Measurements from ENCODE around the gene NCOA3.
"Not testable (repeated sequence)": the region's sequence is repeated elsewhere in the genome, so short reads cannot be mapped to it uniquely, and the experiment has no call there.

NCOA3 gene

DNA sequence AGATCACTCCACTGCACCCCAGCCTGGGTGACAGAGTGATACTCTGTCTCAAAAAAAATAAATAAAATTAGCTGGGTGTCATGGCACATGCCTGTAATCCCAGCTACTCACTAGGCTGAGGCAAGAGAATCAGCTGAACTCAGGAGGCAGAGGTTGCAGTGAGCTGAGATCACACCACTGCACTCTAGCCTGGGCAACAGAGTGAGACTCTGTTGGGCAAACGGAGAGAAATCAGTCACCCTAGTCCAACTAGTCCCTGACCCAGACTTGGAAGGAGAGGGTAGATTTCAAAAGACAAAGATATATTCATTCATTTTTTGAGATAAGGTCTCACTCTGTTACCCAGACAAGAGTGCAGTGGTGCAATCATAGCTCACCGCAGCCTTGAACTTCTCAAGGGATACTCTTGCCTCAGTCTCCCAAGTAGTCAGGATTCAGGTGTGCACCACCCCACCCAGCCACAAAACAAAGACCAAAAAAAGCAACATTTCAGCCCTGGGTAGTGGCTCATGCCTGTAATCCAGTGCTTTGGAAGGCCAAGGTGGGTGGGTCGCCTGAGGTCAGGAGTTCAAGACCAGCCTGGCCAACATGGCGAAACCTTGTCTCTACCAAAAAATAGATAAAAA lies 26.2 kb upstream of the NCOA3 start:
- DNase-seq, result no peak

DNA sequence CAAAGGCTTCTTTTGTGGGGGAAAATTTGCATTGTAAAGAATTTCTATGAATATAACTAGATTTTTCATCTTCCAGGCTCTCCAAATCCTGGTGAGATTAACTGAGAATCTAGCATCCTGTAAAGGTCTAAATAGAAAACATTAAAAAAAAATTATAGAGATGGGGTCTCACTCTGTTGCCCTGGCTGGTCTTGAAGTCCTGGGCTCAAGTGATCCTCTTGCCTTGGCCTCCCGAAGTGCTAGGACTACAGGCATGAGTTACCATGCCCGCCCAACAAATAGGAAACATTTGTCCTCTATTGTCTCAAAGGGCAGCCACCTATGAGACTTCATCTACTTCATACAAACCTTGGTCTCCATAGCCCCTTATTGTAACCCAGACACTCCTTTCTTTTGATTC lies 25.2 kb upstream of the NCOA3 start:
- DNase-seq, result no peak

DNA sequence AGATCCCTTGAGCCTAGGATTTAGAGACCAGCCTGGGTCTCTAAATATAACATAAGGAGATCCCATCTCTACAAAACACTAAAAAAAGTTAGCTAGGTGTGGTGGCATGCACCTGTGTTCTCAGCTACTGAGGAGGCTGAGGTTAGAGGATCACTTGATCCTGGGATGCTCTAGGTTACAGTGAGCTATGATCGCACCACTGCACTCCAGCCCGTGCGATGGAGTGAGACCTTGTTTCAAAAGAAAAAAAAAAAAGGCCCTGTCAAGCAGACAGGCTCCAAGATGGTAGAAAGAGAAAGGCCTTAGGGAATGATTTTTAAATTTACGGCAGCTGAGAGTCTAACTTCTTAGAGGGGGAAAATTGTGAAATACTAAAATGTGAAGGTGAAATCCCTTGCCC lies 22.6 kb upstream of the NCOA3 start:
- no peak for DNase-seq

DNA sequence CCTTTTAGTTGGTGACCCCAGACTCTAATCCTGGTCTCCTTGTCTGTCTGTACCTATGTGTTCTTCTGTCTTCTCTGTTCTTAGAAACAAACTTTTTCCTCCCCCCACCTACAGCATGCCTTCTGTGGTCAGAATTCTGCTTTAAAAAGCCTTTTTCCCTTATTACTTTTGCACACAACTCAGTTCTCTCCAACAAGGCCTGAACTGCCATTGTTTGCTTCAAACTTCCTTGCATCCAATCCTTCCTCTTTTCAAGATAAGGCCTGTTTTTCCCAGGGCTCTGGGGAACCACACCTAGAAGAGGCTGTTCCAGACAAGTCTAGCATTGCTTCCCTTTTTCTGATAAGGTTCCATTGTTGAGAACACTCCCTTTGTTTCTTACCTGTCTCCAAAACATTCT lies 22.2 kb upstream of the NCOA3 start:
- no peak for DNase-seq

DNA sequence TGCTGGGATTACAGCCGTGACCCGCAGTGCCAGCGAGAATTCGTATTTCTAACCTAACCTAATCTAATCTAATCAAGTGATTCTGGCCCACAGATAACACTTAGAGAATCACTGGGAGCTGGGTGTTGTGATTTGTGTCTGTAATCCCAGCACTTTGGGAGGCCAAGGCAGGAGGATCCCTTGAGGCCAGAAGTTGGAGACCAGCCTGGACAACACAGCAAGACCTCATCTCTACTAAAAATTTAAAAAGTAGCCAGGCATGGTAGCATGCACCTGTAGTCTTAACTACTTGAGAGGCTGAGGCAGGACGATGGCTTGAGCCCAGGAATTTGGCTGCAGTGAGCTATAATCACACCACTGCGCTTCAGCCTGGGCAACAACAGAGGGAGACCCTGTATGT lies 21.4 kb upstream of the NCOA3 start:
- no peak for DNase-seq

DNA sequence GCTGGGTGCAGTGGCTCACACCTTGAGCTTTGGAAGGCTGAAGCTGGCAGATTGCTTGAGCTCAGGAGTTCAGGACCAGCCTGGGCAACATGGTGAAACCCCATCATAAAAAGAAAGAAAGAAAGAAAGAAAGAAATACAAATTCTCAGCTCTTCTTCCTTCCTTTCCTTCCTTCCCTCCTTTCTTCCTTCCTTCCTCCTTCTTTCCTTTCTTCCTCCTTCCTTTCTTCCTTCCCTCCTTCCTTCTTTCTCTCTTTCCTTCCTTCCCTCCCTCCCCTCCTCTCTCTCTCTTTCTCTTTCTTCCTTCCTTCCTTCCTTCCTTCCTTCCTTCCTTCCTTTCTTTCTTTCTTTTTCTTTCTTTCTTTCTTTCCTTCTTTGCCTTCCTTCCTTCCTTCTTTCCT lies 21.0 kb upstream of the NCOA3 start:
- no peak for DNase-seq

DNA sequence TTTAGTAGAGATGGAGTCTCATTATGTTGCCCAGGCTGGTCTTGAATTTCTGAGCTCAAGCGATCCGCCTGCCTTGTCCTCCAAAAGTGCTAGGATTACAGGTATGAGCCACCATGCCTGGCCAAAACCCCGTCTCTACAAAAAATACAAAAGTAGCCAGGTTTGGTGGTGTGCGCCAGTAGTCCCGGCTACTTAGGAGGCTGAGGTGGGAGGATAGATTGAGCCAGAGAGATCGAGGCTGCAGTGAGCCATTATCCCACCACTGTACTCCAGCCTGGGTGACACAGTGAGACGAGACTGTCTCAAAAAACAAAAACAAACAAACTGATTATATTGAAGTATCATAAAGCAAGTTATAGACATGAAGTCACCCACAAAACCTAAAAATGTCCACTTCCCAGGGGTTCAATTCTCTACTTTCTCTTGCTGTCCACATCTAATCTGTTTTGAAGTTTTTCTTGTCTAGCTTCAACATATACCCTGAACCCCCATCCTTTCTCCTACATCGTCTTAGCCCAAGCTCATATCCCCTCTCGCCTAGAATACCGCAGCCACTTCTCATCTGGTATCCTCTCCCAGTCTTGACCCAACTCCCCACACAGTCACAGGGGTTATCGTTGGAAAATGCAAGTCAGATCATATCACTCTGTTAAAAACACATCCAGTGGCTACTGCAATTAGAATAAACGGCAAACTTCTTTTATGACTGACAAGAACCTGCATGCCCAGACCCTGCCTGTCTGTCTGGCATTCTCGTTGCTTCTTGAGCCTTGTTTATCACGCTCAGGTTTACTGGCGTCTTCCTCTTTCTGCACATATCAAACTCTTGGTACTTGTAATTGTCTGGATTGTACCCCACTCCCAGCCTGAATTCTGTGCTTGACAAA lies 20.1 kb upstream of the NCOA3 start:
- DNase-seq, result no peak

DNA sequence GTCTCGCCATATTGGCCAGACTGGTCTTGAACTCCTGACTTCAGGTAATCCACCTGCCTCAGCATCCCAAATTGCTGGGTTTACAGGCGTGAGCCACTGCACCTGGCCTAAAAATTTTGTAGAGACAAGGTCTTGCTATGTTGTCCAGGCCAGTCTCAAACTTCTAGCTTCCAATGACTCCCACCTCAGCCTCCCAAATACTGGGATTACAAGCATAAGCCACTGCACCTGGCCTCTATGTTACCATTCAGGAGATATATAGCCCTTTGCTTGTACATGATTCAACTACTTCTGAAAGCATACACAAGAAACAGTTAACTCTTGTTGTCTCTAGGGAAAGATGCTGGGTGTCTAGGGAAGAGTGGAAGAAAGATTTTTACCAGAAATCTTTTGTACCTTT lies 19.0 kb upstream of the NCOA3 start:
- no peak for DNase-seq

DNA sequence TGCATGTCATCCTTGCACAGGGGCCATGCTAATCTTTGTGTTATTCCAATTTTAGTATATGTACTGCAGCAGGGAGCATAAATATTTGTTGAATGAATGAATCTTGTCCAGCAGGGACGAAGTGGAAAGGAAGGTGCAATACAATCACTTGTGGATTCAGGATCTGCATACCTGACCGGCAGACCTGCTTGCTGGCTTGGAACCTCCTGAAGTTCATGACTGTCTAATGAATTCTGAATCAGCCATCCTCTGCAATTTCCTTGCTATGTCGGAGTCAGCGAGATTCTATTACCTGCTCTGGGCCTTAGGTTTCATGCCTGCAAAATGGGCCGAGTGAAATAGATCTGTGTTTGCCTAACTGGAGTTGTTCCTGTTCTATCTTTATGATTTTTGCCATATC lies 17.4 kb upstream of the NCOA3 start:
- DNase-seq, result no peak

DNA sequence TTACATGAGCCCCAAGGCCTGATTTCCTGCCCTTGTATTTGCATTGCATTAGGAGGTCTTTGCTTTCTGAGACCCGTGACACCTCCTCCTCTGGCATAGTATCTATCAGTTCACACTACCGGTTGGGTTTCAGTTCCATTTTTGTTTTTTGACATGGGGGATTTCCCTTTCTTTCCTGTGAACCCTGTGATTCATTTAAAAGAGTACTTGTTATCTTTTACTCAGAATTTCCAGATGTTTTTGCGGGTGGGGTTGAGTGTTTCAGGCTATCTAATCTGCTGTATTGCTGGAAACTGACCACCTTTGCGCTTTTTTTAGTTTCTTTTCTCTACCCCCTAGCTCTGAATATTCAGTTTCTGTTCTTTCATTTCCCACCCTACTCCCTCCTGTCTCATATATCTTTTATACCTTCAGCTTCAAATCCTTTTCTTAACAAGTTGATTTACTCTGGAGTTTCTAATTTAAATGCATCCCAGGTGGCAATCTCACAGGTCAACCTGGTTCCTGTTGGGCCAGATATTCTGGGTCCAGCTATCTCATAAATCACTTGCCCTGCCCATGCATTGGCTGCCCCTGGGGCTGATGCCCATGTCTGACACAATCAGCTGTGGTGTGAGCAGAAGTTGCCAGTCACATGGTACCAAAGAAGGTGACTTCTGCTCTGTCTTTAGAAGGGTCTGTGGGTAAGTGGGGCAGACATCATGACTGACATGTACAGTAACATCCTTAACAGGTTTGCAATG lies 14.3 kb upstream of the NCOA3 start:
- no peak for DNase-seq

DNA sequence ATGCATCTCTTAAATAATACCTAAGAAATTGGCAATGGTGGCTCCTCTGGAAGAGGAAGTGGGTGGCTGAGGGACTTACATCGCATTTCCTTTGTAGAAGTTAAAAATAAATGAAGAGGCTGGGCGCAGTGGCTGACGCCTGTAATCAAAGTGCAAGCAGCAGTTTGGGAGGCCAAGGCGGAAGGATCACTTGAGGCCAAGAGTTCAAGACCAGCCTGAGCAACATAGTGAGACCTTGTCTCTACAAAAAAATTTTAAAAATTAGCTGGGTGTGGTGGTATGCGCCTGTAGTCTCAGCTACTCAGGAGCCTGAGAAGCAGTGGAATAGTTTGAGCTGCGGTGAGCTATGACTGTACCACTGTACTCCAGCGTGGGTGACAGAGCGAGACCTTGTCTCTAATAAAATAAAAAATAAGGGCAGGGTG lies 12.2 kb upstream of the NCOA3 start:
- DNase-seq, result no peak

DNA sequence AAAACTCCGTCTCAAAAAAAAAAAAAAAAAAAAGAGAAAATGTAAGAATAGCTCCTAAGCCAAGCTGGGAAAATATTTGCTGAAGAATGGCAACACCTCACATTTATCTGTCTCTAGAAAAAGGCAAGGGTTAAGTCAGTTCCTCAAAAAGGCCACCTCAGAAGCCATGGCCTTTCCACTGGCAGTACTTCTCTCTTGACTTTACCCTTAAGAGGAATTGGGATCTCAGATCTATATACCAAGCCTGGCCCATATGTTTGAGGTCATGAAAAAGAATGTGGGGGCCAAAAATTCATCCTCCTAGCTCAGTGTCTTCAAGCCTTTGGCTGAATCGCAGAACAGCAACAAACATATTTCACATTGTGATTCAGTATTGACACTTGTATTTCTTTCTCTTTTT lies 10.9 kb upstream of the NCOA3 start:
- DNase-seq, result no peak

DNA sequence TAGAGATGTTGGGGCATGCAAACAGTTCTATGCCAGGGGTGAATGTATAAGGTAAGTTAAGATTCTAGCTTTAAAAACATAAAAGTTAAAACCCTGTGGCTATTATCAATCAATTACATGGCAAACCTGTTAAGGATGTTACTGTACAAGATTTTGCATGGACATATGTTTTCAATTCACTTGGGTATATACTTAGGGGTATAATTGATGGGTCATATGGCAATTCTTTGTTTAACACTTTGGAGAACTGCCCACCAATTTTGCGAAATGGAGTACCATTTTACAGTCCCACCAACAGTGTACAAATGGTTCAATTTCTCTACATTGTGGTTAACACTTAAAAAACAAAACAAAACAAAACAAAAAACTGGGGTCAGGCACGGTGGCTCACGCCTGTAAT lies 9.4 kb upstream of the NCOA3 start:
- DNase-seq, result no peak

DNA sequence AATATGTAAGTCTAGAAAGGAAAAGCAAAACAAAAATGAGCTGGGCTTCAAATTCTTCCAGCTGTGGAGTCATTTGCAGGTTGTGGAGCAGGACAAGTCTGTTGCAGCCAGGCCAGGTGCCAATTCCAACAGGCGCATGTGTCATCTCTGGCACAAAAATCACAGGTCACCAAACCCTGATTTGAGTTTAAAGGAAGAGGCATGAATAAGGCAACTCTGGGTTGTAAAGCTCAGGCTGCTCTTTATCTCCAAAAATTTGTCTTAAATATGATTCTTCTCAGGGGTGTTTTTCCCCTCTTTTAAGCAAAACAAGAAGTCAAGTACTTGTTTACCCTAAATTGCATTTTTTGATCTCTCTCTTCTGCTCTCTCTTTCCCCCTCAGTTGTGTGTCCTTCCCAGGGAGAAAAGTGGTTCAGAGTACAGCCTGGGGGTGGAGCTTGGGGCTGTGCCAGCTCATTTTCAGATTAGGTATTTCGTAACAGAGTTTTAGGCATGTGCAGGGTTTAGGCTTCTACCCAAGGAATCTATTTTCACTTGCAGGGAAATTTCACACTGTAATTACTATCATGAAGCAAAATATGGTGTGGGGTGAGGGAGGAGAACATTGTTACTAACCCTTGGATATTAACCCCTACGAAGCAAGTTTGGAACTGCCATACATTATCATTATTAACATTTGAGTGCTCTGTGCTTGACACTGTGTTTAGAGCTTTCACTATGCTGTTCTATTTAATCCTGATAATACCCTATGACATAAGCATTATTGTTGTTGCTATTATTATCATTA lies 8.3 kb upstream of the NCOA3 start:
- peak; percentile 78 for DNase-seq

DNA sequence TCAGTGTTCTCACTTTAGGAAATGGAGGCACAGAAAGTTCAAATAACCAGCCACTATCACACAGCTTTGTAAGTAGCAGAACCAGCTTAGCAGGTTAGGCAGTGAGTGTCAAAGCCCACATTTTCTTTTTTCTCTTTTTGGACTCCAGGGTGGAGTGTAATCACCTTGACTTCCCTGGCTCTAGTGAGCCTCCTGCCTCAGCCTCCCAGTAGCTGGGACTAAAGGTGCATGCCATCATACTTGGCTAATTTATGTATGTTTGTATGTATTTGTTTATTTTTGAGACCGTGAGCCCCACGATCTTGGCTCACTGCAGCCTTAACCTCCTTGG lies 7.8 kb upstream of the NCOA3 start:
- DNase-seq, result no peak

DNA sequence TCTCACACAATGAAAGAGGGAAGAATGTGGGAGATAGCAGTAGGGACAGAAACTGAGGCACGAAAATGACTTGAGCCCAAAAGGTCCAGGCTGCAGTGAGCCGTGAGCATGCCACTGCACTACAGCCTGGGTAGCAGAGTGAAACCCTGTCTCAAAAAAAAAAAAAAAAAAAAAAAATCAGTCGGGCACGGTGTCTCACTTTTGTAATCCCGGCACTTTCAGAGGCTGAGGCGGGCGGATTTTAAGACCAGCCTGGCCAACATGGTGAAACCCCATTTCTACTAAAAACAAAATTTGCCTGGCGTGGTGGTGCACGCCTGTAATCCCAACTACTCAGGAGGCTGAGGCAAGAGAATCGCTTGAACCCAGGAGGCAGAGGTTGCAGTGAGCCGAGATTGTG lies 7.1 kb upstream of the NCOA3 start:
- not testable (repeated sequence) for DNase-seq

DNA sequence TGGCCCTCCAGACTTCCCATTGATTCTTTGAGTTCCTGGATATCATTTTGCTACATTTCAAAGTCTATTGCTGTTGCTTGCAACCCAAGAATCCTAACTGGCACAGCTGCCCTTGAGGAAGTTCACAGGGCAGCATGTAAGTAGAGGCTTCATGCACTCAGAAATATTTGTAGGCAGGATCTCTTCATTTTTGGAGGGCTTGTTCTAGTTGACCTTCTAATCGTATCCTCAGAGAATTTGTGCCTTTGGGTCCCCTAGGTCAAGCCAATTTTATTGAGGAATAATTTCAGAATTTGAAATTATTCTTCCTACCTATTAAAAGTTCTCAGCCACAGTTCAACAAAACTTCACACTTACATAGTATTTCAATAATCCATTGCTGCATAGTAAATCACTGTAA lies 5.6 kb upstream of the NCOA3 start:
- no peak for DNase-seq

DNA sequence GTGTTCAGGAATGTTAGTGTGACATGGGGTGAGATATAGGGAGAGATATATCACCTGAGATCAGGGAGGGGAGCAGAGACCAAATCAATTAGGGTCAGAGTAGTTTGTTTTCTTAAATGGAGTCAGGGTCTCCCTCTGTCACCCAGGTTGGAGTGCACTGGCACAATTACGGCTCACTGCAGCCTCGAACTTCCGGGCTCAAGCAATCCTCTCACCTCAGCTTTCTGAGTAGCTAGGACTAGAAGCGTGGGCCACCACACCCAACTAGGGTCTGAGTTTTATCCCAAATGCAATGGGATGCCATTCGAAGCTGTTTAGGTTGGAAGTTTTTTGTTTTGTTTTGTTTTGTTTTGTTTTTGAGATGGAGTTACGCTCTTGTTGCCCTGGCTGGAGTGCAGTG lies 3.1 kb upstream of the NCOA3 start:
- DNase-seq, result no peak

DNA sequence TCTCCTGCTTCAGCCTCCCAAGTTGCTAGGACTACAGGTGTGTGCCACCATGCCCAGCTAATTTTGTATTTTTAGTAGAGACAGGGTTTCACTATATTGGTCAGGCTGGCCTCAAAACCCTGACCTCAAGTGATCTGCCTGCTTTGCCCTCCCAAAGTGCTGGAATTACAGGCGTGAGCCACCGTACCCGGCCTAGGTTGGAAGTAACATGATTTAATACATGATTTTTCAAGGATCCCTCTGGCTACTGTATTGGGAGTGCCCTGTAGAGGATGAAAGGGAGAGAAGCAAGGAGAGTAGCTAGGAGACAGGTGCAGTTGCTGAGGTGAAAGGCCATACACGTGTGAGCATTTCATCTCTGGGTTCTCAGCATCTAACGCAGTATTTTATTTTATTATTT lies 2.6 kb upstream of the NCOA3 start:
- DNase-seq, result no peak

DNA sequence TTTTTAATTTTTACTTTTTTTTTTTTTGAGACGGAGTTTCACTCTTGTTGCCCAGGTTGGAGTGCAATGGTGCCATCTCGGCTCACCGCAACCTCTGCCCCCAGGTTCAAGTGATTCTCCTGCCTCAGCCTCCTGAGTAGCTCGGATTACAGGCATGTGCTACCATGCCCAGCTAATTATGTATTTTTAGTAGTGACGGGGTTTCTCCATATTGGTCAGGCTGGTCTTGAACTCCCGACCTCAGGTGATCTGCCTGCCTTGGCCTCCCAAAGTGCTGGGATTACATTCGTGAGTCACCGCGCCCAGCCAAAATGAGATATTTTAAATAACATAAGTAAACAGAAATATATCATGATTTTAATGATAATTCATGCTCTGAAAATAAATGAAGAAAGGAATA lies 1.6 kb upstream of the NCOA3 start:
- DNase-seq, result not testable (repeated sequence)

DNA sequence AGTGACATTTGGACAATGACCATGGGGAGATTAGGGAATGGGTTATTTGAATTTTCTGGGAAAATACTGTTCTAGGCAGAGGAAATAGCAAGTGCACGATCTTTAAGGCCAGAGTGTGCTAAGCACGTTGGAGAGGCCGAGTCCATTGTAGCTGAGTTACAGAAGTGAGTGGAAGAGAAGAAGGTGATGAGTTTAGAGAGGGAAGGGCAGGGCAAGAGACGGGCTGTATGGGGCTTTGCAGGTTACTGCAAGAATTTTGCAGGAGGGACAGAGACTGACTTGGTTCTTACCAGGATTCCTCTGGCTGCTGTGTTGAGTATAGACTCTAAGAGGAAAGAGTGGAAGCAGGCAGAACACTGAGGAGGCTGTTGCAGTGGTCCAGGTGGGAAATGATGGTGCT lies 1.1 kb upstream of the NCOA3 start:
- DNase-seq, result no peak

DNA sequence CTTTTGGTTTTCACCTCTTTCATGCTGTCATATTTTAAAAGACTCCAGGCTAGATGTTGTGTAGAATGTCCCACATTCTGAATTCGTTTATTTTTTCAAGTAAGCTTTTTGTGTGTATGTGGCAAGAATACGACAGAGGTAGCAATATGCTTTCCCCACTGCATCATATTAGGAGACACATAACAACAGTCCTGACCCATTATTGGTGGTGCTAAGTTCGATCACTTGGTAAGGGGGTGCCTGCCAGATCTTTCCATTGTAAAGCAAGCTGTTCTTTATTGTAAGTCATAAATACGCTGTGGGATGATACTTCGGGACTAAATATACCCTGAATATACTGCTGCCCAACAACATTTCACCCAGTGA lies 588 bp upstream of the NCOA3 start:
- no peak for DNase-seq

All from right hindlimb (tissue), 1 donor.